Measurements from ENCODE around the gene CFDP1.

Gene CFDP1

DNA sequence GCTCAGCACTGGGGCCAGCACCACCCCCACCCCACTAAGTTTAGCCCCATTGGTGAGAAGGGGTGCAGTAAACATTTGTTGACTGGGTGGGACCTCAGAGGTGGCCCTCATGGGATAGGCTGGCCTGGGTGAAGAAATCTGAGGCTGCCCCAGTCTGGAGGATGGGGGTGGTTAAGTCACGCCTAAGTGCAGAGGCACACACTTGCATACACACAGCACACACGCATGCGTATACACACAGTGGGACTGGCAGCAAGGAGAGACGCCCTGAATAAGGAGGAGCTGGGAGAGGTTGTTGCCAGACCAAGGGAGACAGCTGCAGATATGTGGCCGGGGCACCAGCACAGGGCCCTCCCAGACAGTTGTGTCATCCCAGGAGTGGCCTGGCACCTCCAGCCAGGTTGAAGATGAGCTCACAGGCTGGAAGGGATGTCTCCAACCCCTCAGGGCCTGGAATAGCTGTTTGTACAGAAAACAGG, 178.9 kb downstream of the CFDP1 start:
- TF ChIP-seq, protein P1, sequence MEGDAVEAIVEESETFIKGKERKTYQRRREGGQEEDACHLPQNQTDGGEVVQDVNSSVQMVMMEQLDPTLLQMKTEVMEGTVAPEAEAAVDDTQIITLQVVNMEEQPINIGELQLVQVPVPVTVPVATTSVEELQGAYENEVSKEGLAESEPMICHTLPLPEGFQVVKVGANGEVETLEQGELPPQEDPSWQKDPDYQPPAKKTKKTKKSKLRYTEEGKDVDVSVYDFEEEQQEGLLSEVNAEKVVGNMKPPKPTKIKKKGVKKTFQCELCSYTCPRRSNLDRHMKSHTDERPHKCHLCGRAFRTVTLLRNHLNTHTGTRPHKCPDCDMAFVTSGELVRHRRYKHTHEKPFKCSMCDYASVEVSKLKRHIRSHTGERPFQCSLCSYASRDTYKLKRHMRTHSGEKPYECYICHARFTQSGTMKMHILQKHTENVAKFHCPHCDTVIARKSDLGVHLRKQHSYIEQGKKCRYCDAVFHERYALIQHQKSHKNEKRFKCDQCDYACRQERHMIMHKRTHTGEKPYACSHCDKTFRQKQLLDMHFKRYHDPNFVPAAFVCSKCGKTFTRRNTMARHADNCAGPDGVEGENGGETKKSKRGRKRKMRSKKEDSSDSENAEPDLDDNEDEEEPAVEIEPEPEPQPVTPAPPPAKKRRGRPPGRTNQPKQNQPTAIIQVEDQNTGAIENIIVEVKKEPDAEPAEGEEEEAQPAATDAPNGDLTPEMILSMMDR (conservative IDR thresholded peaks at IDR 0.05; ENCODE audit: control insufficient read depth, insufficient read depth, low read depth, low read length), result no peak
- no peak overlapping the region for H3K4me3 ChIP-seq (ENCODE audit: control insufficient read depth, low read depth, low read length)
- peak; percentile 73 for DNase-seq (ENCODE audit: low read depth)

DNA sequence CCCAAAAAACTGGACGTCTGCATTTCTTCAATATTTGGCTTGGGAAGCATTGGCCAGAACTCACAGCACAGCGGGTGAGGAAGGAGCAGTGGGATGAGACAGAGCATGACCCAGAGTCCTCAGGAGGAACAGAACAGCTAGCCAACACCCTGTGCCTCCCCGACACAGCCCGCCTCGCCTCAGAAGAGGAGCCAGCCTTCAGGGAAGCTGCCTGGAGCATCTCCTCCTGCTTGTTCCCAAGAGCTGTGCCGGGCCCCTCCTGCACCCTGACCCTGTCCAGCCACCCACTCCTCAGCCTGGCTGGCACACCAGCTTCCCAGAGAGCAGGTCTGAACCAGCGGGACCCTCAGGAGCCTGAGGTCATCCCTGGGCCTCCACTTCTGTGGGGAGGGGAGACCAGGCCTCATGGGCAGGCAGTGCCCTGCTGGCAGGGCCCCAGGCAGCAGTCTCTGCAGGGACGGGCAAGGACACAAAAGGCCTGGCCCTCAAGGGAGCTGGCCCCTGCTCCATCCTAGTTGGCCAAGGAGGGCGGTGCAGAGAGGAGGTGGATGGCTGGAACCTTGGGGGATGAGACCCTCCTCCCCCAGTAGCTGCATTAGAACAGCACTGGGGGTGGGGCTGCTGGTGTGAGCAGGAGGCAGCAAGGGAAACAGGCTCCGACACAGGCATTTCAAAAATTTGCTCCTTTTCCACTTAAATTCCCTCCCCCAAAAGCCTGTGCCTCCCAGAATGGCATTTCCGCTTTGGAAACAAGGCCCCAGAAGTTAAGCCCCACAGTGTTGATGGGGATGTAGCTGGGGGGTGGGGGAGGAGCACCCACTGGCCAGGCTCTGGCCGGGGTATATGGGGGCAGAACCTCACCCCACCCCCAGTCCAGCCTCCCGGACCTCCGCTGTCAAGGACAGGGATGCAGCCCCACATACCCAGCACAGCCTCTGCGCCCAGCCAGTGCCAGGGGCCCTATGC, 180.1 kb downstream of the CFDP1 start:
- peak; percentile 49 for DNase-seq (ENCODE audit: low read depth)
- H3K4me3 ChIP-seq (ENCODE audit: control insufficient read depth, low read depth, low read length), result no peak overlapping the region
- TF ChIP-seq, protein P1 (conservative IDR thresholded peaks at IDR 0.05; ENCODE audit: control insufficient read depth, insufficient read depth, low read depth, low read length), result no peak

DNA sequence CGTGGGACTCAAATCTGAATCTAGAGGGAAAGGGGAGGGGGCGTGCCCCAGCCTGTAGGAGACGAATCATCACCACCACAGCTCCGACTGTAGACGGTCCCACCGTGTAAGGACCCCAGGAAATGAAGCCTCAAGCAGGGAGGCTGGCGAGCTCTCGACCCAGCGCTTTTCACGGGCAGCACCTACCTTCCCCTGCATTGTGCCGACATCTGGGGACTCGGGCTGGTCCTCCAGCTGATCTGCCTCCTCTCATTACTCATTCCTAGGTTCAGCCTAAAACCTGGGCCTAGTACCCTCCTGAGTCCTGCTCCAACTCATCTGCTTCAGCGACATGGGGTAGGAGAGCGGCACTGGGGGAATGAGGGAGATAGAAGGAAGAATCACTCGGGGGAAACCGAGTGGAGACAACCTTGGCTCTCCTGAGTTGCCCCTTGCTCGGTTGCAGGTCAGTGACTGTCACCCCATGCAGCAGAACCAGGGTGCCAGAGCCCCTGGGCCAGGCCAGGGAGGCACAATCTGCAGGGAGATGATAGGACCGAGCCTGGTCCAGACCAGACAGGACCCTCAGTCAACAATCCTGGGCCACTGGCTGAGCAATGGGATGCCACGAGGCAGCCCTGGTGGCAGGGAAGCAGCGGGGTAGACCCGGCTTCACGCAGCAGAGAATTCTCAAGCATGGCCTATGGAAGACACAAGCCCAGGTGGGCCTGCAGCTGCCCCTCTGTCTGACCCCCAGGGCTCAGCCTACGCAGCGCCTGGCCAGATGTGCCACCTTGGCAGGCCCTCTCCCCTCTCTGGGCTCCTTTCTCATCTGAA, 181.0 kb downstream of the CFDP1 start:
- DNase-seq (ENCODE audit: low read depth), result no peak
- H3K4me3 ChIP-seq (ENCODE audit: control insufficient read depth, low read depth, low read length), result no peak overlapping the region
- TF ChIP-seq, protein P1 (conservative IDR thresholded peaks at IDR 0.05; ENCODE audit: control insufficient read depth, insufficient read depth, low read depth, low read length), result no peak

DNA sequence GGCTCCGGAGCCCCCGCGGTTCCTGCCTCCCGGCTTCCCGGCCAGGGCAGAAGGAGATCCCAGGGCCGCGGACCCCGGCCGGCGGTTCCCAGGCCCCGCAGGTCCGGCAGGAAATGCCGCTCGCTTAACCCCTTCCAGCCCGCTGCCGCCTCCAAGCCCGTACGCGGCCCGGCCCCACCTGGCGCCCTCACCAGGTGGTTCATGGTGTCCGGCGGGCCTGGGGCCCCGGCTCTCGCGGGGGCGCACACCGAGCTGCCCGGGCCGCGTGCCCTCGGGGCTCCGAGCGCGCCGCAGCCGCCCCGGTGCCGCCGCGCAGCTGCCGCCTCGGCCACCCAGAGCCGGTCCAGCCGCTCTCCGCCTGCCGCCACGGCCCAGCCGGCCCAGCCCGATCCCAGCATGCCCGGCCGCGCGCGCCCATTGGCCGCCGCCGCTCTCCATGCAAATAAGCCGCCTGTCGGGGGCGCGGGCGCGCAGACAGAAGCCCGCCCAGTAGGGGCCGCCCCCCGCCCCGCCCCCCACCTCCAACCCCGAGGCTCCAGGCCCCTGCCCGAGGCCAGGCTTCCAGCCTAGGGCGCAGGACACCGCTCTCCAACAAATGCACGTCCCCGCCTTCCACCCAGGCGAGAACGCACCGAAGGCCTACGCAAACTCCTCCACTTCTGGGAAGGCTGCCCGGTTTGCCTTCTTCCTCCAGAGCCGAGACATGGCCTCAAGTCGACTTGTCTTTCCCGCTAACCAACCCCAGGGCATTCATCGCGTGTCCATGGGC, 181.8 kb downstream of the CFDP1 start, which contains the start of gene BCAR1:
Gene BCAR1, minus strand, starts transcription at position 345 of the 769 bp plus-strand sequence. Its CDS starts 142 bp downstream, at position 203.
- H3K4me3 ChIP-seq (ENCODE audit: control insufficient read depth, low read depth, low read length), result peak within 1 kb of the TSS; percentile 70
- DNase-seq (ENCODE audit: low read depth), result peak; percentile 94
- TF ChIP-seq, protein P1 (conservative IDR thresholded peaks at IDR 0.05; ENCODE audit: control insufficient read depth, insufficient read depth, low read depth, low read length), result no peak

DNA sequence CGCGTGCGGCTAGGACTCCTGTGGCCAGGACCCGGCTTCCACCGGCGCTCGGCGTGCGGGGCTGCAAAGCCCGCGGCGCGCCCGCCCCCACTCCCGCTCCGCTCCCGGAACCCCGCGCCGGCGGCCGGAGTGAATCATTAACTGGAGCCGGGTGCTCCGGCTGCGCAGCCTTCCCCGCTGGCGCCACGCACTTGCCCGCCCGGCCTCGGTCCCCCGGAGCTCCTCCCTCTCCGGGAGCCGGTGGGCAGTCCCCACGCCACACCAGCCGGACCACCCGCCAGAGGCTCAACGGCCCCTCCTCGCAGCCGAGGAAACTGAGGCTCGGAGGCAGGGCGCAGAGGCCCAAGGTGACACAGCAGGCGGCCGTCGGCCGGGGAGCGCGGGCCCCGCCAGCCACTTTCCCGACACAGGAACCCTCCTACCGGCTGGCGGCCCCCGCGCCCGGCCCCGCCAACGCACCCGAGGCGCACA, 182.5 kb downstream of the CFDP1 start:
- peak overlapping the region; percentile 70 for H3K4me3 ChIP-seq (ENCODE audit: control insufficient read depth, low read depth, low read length)
- no peak for DNase-seq (ENCODE audit: low read depth)
- TF ChIP-seq, protein P1 (conservative IDR thresholded peaks at IDR 0.05; ENCODE audit: control insufficient read depth, insufficient read depth, low read depth, low read length), result no peak
